Raji (cell line): ENCODE measurements around the gene CRISPLD2.

Source experiments
- POLR2A ChIP-seq: IDR thresholded peaks from 2 replicates; pipeline ENCODE4 v1.6.1; 2011; ENCODE audit warnings: low read depth, low read length, control low read depth; ENCODE audit not compliant: insufficient read depth

The CRISPLD2 gene

GRCh38 chr16:84879569-84880487, 60.0 kb downstream of the CRISPLD2 start:
- TF ChIP-seq POLR2A = no peak

- no peak for TF ChIP-seq POLR2A
These were observed 62.1 kb downstream of the CRISPLD2 start for GRCh38 chr16:84881702-84882521.

GRCh38 chr16:84883301-84883700, 63.5 kb downstream of the CRISPLD2 start:
- TF ChIP-seq POLR2A = no peak

- no peak for TF ChIP-seq POLR2A
These were observed 64.4 kb downstream of the CRISPLD2 start for GRCh38 chr16:84884246-84884595.

- TF ChIP-seq POLR2A = no peak
These were observed 65.0 kb downstream of the CRISPLD2 start for GRCh38 chr16:84884596-84885341.

- no peak for TF ChIP-seq POLR2A
These were observed 65.6 kb downstream of the CRISPLD2 start for GRCh38 chr16:84885342-84885910.

- TF ChIP-seq POLR2A = no peak
These were observed 66.8 kb downstream of the CRISPLD2 start for GRCh38 chr16:84886497-84887090.

GRCh38 chr16:84887207-84887606, 67.4 kb downstream of the CRISPLD2 start:
- TF ChIP-seq POLR2A = no peak

GRCh38 chr16:84888450-84888849, 68.7 kb downstream of the CRISPLD2 start:
- TF ChIP-seq POLR2A = no peak

GRCh38 chr16:84889066-84889465, 69.3 kb downstream of the CRISPLD2 start:
- TF ChIP-seq POLR2A = no peak

- no peak for TF ChIP-seq POLR2A
These were observed 70.6 kb downstream of the CRISPLD2 start for GRCh38 chr16:84890427-84890826.

- no peak for TF ChIP-seq POLR2A
These were observed 71.5 kb downstream of the CRISPLD2 start for GRCh38 chr16:84891149-84891795.

GRCh38 chr16:84892097-84892496, 72.3 kb downstream of the CRISPLD2 start:
- no peak for TF ChIP-seq POLR2A

GRCh38 chr16:84893467-84893848, 73.7 kb downstream of the CRISPLD2 start:
- no peak for TF ChIP-seq POLR2A
